Body of pancreas (tissue), 4 donors: ENCODE data around the gene AKAP6. TPM values are rescaled to one million over a fixed set of nuclear protein-coding genes. Genes with fewer than 3 reads are reported as not detected.

Experiments used
- ATAC-seq: fragments of 150-250 bp; one replicate; pipeline ENCODE4 v1.9.1; 2016
- DNase-seq, 4 donors: peaks; one replicate each; pipeline ENCODE4 v3.0.0-alpha.2; 2019
- H3K27ac ChIP-seq, 4 donors: fragments of 200-600 bp; sonication (generic); 1 replicate in 3 of 4; 2 replicates in 1 of 4; pipeline versions ENCODE4 v1.5.1 to v1.6.1; 2016 to 2019; ENCODE audit warnings: mild to moderate bottlenecking in 1 of 4, mixed read lengths in 1 of 4, moderate library complexity in 1 of 4
- H3K27me3 ChIP-seq, 2 donors: fragments of 200-600 bp; sonication (generic); one replicate each; pipeline ENCODE4 v1.6.0; 2016; ENCODE audit warnings: mild to moderate bottlenecking in 1 of 2
- H3K36me3 ChIP-seq, 2 donors: fragments of 200-600 bp; sonication (generic); replicated peaks in 1 of 2; 2 replicates each; pipeline ENCODE4 v1.5.1; 2016; ENCODE audit warnings: low read depth in 2 of 2; ENCODE audit not compliant: insufficient read depth in 1 of 2
- H3K4me1 ChIP-seq: fragments of 200-600 bp; sonication (generic); one replicate; pipeline ENCODE4 v1.6.0; 2016
- H3K4me3 ChIP-seq, 2 donors: fragments of 200-600 bp; sonication (generic); 1 replicate in 1 of 2; 2 replicates in 1 of 2; pipeline ENCODE4 v1.5.1; 2016 to 2019
- H3K9me3 ChIP-seq, 3 donors: fragments of 200-600 bp; sonication (generic); 1 replicate in 2 of 3; 2 replicates in 1 of 3; pipeline ENCODE4 v1.5.1; 2016
- CTCF ChIP-seq, 7 experiments: fragments of 450-650 bp in 4 of 7; fragments of 200-600 bp in 3 of 7; sonication (generic) in 3 of 7; IDR thresholded peaks; one replicate each; pipeline ENCODE4 v1.5.1; 2016 to 2019; ENCODE audit warnings: antibody characterized with exemption in 7 of 7
- POLR2A ChIP-seq, 3 donors: fragments of 450-650 bp; IDR thresholded peaks; one replicate each; pipeline ENCODE4 v1.6.1; 2016; ENCODE audit warnings: antibody characterized with exemption in 3 of 3, mild to moderate bottlenecking in 2 of 3
- WGBS, 2 donors: methylation state at CpG; one replicate each; pipeline ENCODE4 v1.1.5; 2017; 5-methylcytosine and 5-hydroxymethylcytosine counted together
- intact Hi-C: fragments of 100-400 bp; cut with DNase I; formaldehyde crosslinking; loops from one replicate; pipeline ENCODE4 v1.15.1; 2023
- total RNA-seq, 2 donors: library from RNA; depleted of rRNA; stranded (reverse); fragments of >200 nt; gene quantifications; one replicate each; pipeline ENCODE4 v1.1.0, GENCODE V29; 2016

Gene AKAP6
- total RNA-seq, 2 donors from 2014 or later = 2.0 to 2.9 TPM

- Histone ChIP-seq H3K27ac (no peak overlapping the region), H3K4me1 (no peaks in the 10 kb centered on the region), H3K9me3 (no peaks in the 10 kb centered on the region), H3K36me3 (no peaks in the 10 kb centered on the region), H3K27me3 (no peaks in the 10 kb centered on the region), H3K4me3 (no peak overlapping the region)
- TF ChIP-seq CTCF (IDR thresholded peaks at IDR 0.05) (no peak), POLR2A (IDR thresholded peaks at IDR 0.05) (no peak)
- intact Hi-C loops = no loop called here
- no peak for DNase-seq
- WGBS, 2 donors = 76 to 81% methylated on average over 3 of the region's 3 CpGs
- ATAC-seq = no peak
Measured at GRCh38 chr14:32622742-32623141, 293.6 kb downstream of the AKAP6 start.

DNA sequence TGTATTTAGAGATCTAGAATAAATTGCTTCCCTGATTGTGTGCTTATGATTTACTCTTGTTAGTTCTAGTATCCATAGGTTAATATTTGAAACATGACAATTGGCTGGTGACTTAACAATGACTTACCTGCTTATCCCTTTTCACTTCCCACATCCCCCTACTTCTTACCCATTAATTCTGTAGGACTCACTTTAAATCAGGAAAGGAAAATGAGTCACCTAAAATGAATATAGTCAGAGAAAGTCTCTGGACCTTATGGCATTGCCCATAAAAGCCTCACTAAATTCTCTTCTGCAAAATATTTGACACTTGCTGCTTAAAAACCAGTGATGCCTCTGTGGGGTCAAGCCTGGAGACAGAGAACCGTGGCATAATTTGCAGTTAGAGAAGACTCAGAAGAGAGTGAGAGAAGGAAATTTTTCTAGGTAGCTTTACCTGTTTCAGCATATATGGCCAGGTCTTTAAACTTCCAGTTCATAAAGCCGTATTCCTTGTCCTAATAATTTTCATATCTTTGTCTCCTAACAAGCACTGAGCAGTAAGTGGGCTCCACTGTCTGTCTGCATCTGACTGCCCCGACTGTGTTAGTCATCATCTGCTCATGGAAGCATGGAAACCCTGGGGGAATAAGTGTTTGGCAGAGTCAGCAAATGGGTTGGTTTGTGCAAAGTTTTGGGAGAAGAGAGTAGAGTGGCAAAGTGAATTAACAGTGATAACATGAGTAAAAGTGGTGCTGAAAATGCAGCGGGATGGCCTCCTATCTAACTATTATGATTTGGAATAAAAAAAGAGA lies 294.4 kb downstream of the AKAP6 start:
- no peaks in the 10 kb centered on the region for H3K4me1 ChIP-seq
- intact Hi-C loops = no loop called here
- no peak for TF ChIP-seq POLR2A (IDR thresholded peaks at IDR 0.05)
- TF ChIP-seq CTCF (IDR thresholded peaks at IDR 0.05) = no peak
- DNase-seq = no peak
- H3K27ac ChIP-seq = no peak overlapping the region
- H3K4me3 ChIP-seq = no peak overlapping the region
- no peaks in the 10 kb centered on the region for H3K36me3 ChIP-seq
- no peak for ATAC-seq
- H3K9me3 ChIP-seq = no peaks in the 10 kb centered on the region
- WGBS, 2 donors = 80 to 84% methylated on average over 4 of the region's 4 CpGs
- H3K27me3 ChIP-seq = no peaks in the 10 kb centered on the region

- H3K27ac ChIP-seq = no peak overlapping the region
- no peaks in the 10 kb centered on the region for H3K36me3 ChIP-seq
- intact Hi-C loops = no loop called here
- H3K4me1 ChIP-seq = no peaks in the 10 kb centered on the region
- DNase-seq = no peak
- no peak for ATAC-seq
- H3K27me3 ChIP-seq = no peaks in the 10 kb centered on the region
- H3K9me3 ChIP-seq = no peaks in the 10 kb centered on the region
- no peak overlapping the region for H3K4me3 ChIP-seq
- WGBS, 2 donors = 83 to 88% methylated on average over 1 of the region's 1 CpG
- TF ChIP-seq CTCF (IDR thresholded peaks at IDR 0.05) (no peak), POLR2A (IDR thresholded peaks at IDR 0.05) (no peak)
Measured at GRCh38 chr14:32625211-32625610, 296.1 kb downstream of the AKAP6 start.

DNA sequence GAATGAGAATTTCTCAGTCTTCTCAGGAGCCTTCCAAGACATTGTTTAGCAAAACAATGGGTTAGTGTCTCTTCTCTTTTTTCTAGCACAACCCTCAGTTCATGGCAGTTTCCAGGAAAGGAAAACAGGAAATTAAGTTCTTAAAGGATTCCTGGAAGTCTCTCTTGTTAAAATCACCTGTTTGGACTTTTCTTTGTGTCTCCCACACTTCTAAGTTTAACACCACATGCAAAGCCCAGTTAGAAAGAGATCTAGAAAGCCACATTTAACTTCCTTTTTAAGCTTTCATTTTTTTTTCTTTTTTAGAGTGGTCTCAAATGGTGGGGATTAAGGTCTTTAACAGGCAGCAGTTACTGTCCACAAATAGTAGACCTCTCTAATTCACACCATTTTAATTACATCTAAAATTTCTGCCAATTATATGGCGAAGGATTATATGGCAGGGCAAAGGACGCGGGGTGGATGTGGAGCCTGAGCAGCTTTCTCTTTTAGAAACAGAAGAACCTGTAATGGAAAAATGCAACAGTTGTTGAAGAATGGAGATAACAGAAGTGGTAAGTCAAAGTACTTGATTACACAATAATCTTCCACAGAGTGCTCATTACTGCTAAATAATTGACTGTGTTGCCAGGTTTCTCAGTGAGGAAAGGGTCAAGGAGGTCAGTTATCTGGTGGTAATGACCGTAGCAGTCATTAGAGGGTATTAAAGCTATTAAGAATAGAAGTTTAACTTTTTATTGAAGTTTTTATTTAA lies 298.6 kb downstream of the AKAP6 start:
- Histone ChIP-seq H3K27ac (no peak overlapping the region), H3K4me3 (no peak overlapping the region), H3K9me3 (no peaks in the 10 kb centered on the region), H3K4me1 (no peaks in the 10 kb centered on the region), H3K27me3 (no peaks in the 10 kb centered on the region), H3K36me3 (no peaks in the 10 kb centered on the region)
- intact Hi-C loops = no loop called here
- ATAC-seq = no peak
- TF ChIP-seq CTCF (IDR thresholded peaks at IDR 0.05) = no peak
- TF ChIP-seq POLR2A (IDR thresholded peaks at IDR 0.05) = no peak
- no peak for DNase-seq
- WGBS, 2 donors = 91 to 92% methylated on average over 4 of the region's 4 CpGs
